ENCODE results near the gene CNTN2.
A peak's percentile ranks its signal among the peaks of the same experiment; 100 is the strongest.

Gene CNTN2

DNA sequence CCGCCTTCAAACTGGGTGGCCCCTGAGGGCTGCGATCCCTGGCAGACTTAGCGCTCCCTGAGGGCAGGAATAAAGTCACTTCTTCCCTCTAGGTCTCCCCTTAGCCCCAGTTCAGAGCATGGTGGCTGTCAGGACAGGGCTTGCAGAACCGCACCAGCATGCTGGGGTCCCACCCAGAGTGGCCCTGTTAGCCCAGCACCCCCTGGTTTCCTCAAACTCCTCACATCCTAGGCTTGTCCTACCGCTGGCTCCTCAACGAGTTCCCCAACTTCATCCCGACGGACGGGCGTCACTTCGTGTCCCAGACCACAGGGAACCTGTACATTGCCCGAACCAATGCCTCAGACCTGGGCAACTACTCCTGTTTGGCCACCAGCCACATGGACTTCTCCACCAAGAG, 15.8 kb downstream of the CNTN2 start:
- DNase-seq (ENCODE audit: low read depth): no peak
- in situ Hi-C loops (cut with HindIII; ENCODE audit: low sequenced_read_pairs): loop anchor here (5.0 kb wide), 1 partner anchor 47 kb away; no protein-coding TSS in a partner anchor
- TF ChIP-seq CTCF (IDR thresholded peaks at IDR 0.05; ENCODE audit: low read depth, low read length, missing control alignments): no peak
- H3K4me3 ChIP-seq (ENCODE audit: low read depth, low read length): no peak overlapping the region

DNA sequence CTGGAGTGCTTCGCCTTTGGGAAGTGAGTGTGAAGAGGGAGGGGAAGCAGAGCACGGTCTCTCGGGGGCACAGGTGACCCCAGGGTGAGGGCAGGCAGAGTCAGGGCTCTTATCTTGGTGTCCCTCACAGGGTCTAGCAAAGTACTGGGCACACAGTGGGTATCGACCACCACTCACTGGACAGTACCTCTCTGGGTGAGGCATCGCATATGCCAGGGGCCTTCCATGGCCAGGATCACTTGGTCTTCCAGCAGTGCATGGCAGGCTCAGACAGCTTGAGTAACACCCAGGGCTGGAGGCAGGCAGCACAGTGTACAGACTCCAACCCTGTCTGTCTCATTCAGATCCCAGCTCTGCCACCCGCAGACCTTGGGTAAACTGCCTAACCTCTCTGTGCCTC, 16.6 kb downstream of the CNTN2 start:
- no peak for TF ChIP-seq CTCF (IDR thresholded peaks at IDR 0.05; ENCODE audit: low read depth, low read length, missing control alignments)
- H3K4me3 ChIP-seq (ENCODE audit: low read depth, low read length): no peak overlapping the region
- no peak for DNase-seq (ENCODE audit: low read depth)
- in situ Hi-C loops (cut with HindIII; ENCODE audit: low sequenced_read_pairs): loop anchor here (5.0 kb wide), 1 partner anchor 47 kb away; no protein-coding TSS in a partner anchor

DNA sequence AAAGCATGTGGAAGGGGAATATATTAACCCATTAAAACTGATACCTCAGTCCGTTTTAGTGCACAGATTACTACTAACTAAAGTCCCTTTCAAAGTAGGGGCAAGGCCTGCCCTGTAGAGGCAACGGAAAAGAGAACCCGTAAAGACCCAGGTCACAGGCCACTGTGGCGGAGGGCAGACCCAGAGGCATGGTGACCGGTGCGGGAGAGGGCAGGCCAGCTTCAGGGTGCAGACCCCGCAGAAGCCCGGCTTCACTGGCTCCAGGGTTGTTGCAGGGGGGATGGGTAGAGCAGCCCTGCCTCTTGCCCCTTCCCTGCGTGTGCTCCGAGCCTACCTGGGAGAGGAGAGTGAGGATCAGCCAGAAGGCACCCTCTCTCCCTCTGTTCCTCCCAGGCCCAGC, 17.7 kb downstream of the CNTN2 start:
- no peak for TF ChIP-seq CTCF (IDR thresholded peaks at IDR 0.05; ENCODE audit: low read depth, low read length, missing control alignments)
- DNase-seq (ENCODE audit: low read depth): no peak
- no peak overlapping the region for H3K4me3 ChIP-seq (ENCODE audit: low read depth, low read length)
- in situ Hi-C loops (cut with HindIII; ENCODE audit: low sequenced_read_pairs): no loop called here

- H3K4me3 ChIP-seq (ENCODE audit: low read depth, low read length): no peak overlapping the region
- TF ChIP-seq CTCF (IDR thresholded peaks at IDR 0.05; ENCODE audit: low read depth, low read length, missing control alignments): no peak
- DNase-seq (ENCODE audit: low read depth): no peak
- in situ Hi-C loops (cut with HindIII; ENCODE audit: low sequenced_read_pairs): no loop called here
Measured at GRCh38 chr1:205061227-205061626, 18.2 kb downstream of the CNTN2 start.

GRCh38 chr1:205061665-205062069, 18.7 kb downstream of the CNTN2 start:
- H3K4me3 ChIP-seq (ENCODE audit: low read depth, low read length): no peak overlapping the region
- peak; percentile 91 for TF ChIP-seq CTCF (IDR thresholded peaks at IDR 0.05; ENCODE audit: low read depth, low read length, missing control alignments)
- DNase-seq (ENCODE audit: low read depth): peak; percentile 45
- in situ Hi-C loops (cut with HindIII; ENCODE audit: low sequenced_read_pairs): no loop called here

DNA sequence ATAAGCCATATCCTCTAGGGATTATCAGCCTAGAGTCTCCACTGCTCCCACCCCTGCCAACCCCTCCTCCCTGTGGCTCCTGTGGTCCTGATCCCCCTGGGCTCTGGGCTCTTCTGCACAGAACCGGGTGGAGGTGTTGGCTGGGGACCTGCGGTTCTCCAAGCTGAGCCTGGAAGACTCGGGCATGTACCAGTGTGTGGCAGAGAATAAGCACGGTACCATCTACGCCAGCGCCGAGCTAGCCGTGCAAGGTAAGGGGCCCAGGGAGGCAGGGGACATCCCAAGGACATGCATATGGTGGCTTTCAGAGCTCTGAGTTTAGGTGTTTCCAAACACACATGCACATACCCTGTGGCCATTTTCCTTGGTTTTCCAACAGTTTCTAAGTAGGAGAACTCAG, 19.3 kb downstream of the CNTN2 start:
- no peak overlapping the region for H3K4me3 ChIP-seq (ENCODE audit: low read depth, low read length)
- no peak for DNase-seq (ENCODE audit: low read depth)
- in situ Hi-C loops (cut with HindIII; ENCODE audit: low sequenced_read_pairs): no loop called here
- TF ChIP-seq CTCF (IDR thresholded peaks at IDR 0.05; ENCODE audit: low read depth, low read length, missing control alignments): no peak

DNA sequence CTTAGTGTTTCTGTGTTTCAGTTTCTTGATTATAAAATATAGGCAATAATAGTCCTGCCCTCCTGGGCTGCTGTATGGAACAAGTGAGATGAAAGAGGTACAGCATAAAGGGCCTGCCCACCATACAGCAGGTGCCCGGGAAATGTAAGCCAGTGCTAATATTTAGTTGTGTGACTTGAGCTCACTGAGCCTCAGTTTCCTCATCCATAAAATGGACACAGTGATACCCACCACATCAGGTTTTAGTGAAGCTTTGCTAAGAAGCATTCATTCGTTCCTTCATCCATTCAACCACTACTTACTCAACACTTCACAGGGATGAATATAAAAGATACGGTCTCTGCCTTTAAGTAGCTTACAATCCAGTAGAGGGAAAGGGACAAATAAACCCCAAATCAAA, 19.9 kb downstream of the CNTN2 start:
- no peak overlapping the region for H3K4me3 ChIP-seq (ENCODE audit: low read depth, low read length)
- no peak for TF ChIP-seq CTCF (IDR thresholded peaks at IDR 0.05; ENCODE audit: low read depth, low read length, missing control alignments)
- DNase-seq (ENCODE audit: low read depth): no peak
- in situ Hi-C loops (cut with HindIII; ENCODE audit: low sequenced_read_pairs): no loop called here
